ENCODE measurements around the gene RASGRF1. TPM values are rescaled to one million over a fixed set of nuclear protein-coding genes. Genes with fewer than 3 reads are reported as not detected.

RASGRF1 gene
- total RNA-seq, 1 experiment from 2014 or later = 0.70 TPM

DNA sequence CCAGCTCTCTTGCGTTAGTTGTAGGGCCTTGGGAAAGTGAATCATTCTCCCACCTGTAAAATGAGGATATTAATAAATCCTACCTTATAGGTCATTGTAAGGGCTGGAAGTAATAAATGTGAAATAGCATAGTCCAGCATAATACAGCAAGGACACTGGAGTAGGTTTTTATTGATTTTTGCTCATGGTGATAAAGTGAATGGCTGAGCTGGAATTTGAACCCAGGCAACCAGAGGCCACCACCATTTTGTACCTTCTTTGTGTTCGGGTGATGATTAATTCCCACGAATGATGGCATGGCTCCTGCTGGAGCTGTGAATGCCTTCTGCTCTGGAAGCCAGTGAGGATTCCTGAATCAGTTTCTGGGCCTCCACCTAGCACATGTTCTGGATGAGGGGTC is 177.6 kb downstream of the RASGRF1 start:
- no TSS peak for BruUV-seq (replicated peaks)
- intact Hi-C loops (cut with micrococcal nuclease) = no loop called here
- H3K4me1 Mint-ChIP-seq (ENCODE audit: insufficient read depth, unreplicated experiment) = no peaks in the 10 kb centered on the region
- no peak overlapping the region for H3K4me3 Mint-ChIP-seq (ENCODE audit: unreplicated experiment)
- peaks cover 67% of the 10 kb centered on the region for H3K36me3 Mint-ChIP-seq (ENCODE audit: insufficient read depth, unreplicated experiment)
- H3K27ac Mint-ChIP-seq (ENCODE audit: low read depth, unreplicated experiment) = no peak overlapping the region
- H3K9me3 Mint-ChIP-seq (ENCODE audit: unreplicated experiment) = no peaks in the 10 kb centered on the region
- CTCF ChIA-PET = interaction anchor here (0.6 to 1.8 kb wide), 3 partner anchors 9 to 271 kb away, joined by 3 to 7 read pairs (median 5); no protein-coding TSS in a partner anchor
- DNase-seq (ENCODE audit: unreplicated experiment) = no peak
- TF ChIP-seq, protein P1, sequence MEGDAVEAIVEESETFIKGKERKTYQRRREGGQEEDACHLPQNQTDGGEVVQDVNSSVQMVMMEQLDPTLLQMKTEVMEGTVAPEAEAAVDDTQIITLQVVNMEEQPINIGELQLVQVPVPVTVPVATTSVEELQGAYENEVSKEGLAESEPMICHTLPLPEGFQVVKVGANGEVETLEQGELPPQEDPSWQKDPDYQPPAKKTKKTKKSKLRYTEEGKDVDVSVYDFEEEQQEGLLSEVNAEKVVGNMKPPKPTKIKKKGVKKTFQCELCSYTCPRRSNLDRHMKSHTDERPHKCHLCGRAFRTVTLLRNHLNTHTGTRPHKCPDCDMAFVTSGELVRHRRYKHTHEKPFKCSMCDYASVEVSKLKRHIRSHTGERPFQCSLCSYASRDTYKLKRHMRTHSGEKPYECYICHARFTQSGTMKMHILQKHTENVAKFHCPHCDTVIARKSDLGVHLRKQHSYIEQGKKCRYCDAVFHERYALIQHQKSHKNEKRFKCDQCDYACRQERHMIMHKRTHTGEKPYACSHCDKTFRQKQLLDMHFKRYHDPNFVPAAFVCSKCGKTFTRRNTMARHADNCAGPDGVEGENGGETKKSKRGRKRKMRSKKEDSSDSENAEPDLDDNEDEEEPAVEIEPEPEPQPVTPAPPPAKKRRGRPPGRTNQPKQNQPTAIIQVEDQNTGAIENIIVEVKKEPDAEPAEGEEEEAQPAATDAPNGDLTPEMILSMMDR (IDR thresholded peaks at IDR 0.05; ENCODE audit: unreplicated experiment) = no peak
- POLR2A ChIA-PET = no interaction called here
- H3K27me3 Mint-ChIP-seq (ENCODE audit: insufficient read depth, unreplicated experiment) = no peaks in the 10 kb centered on the region

DNA sequence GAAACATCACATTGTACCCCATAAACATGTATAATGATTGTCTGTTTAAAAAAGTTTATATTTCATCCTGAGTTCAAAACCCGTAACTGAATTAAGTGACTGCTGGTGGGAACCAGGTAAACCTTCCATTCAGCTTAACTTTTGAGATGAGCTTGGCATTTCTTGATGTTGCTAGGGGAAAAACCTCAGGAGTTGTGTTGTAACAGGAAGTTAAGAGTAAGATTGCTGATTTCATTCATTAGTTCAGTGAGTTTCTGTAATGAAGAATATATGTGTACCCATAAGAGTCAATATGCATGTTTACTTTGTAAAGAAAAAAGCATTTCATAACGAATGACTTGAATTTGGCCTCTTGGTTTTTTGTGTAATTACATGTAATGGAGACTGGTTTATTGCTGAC is 178.3 kb downstream of the RASGRF1 start:
- ChIA-PET POLR2A (no interaction called here), CTCF (interaction anchor here (0.6 to 1.8 kb wide), 3 partner anchors 10 to 272 kb away, joined by 3 to 7 read pairs (median 5); no protein-coding TSS in a partner anchor)
- DNase-seq (ENCODE audit: unreplicated experiment) = no peak
- Mint-ChIP-seq H3K4me1 (ENCODE audit: insufficient read depth, unreplicated experiment) (no peaks in the 10 kb centered on the region), H3K36me3 (ENCODE audit: insufficient read depth, unreplicated experiment) (peaks cover 73% of the 10 kb centered on the region), H3K4me3 (ENCODE audit: unreplicated experiment) (no peak overlapping the region), H3K9me3 (ENCODE audit: unreplicated experiment) (no peaks in the 10 kb centered on the region), H3K27me3 (ENCODE audit: insufficient read depth, unreplicated experiment) (no peaks in the 10 kb centered on the region), H3K27ac (ENCODE audit: low read depth, unreplicated experiment) (no peak overlapping the region)
- BruUV-seq (replicated peaks) = no TSS peak
- intact Hi-C loops (cut with micrococcal nuclease) = no loop called here
- TF ChIP-seq, protein P1 (IDR thresholded peaks at IDR 0.05; ENCODE audit: unreplicated experiment) = no peak

DNA sequence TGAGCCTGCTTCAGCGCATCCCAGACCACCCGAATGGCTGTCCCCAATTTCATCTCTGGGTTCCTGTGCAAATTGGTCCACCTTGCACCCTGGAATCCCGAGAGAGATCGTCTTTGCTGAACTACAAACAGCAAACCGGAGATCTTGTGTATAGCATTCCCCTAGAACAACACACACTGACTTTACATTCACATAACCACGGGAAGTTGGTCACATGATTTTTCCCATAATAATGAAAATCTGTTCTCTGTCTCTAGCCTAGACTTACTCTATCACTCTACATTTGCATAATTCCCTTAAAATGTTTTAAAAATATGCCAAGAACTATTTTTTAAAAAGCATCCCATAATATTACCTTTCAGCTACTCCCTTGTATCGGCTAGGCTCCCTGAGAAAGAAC is 180.3 kb downstream of the RASGRF1 start:
- H3K27me3 Mint-ChIP-seq (ENCODE audit: insufficient read depth, unreplicated experiment) = no peaks in the 10 kb centered on the region
- H3K27ac Mint-ChIP-seq (ENCODE audit: low read depth, unreplicated experiment) = no peak overlapping the region
- BruUV-seq (replicated peaks) = no TSS peak
- TF ChIP-seq, protein P1 (IDR thresholded peaks at IDR 0.05; ENCODE audit: unreplicated experiment) = no peak
- peaks cover 6% of the 10 kb centered on the region for H3K4me1 Mint-ChIP-seq (ENCODE audit: insufficient read depth, unreplicated experiment)
- DNase-seq (ENCODE audit: unreplicated experiment) = no peak
- intact Hi-C loops (cut with micrococcal nuclease) = no loop called here
- no peak overlapping the region for H3K4me3 Mint-ChIP-seq (ENCODE audit: unreplicated experiment)
- H3K36me3 Mint-ChIP-seq (ENCODE audit: insufficient read depth, unreplicated experiment) = peaks cover 79% of the 10 kb centered on the region
- POLR2A ChIA-PET = interaction anchor here (1.8 kb wide), 1 partner anchor 21 kb away, joined by 5 read pairs; no protein-coding TSS in a partner anchor
- H3K9me3 Mint-ChIP-seq (ENCODE audit: unreplicated experiment) = no peaks in the 10 kb centered on the region
- CTCF ChIA-PET = interaction anchor here (0.5 to 6.8 kb wide), 13 partner anchors 9 to 1402 kb away, joined by 3 to 51 read pairs (median 3); no protein-coding TSS in a partner anchor

Other genes with a start within 250 kb of the RASGRF1 start
- 264 and 279 TPM in 2 replicates for gene MORF4L1, start 217.9 kb downstream of the RASGRF1 start, total RNA-seq (2022)
- gene CTSH, start 145.7 kb downstream of the RASGRF1 start, total RNA-seq (2022) = 12.5 and 14.4 TPM in 2 replicates
- not detected in 2 replicates for gene ANKRD34C, start 191.9 kb upstream of the RASGRF1 start, total RNA-seq (2022)
- gene TMED3, start 220.3 kb upstream of the RASGRF1 start, total RNA-seq (2022) = 62.4 and 70.0 TPM in 2 replicates